GM18499 (cell line): ENCODE data around the gene TRPT1.

Experiments used
- ATAC-seq: cut with Tn5 transposase; IDR thresholded peaks from one replicate; pipeline ENCODE4 v1.9.1; 2021; ENCODE audit warnings: moderate number of reproducible peaks; ENCODE audit not compliant: insufficient read depth, unreplicated experiment

TRPT1 gene

DNA sequence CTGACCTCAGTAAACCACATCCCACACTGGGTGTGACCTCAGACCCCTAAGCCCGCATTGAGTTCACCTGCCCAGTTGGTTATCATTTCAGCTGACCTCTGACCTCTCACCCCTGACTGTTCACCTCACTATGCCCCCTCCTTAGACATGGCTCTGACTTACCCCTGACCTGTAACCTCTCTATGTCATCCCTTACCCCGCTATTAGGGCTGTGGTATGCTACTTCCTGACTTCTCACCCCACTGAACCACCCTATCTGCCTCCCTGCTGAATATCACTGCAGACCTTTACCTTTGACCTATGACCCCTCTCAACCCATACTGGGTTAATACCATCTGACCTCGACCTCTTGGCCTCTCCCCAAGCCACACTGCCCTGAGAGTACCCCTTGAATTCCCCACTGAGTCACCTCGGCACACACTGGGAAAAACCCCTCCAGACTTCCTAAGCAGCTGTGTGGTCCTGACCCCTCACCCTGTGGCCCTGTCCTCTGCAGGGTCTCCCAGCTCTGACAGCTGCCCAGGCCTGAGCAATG is 33.6 kb upstream of the TRPT1 start:
- ATAC-seq, result no peak

GRCh38 chr11:64258946-64259532 is 33.1 kb upstream of the TRPT1 start:
- no peak for ATAC-seq

GRCh38 chr11:64258356-64258755 is 32.4 kb upstream of the TRPT1 start:
- ATAC-seq, result no peak

DNA sequence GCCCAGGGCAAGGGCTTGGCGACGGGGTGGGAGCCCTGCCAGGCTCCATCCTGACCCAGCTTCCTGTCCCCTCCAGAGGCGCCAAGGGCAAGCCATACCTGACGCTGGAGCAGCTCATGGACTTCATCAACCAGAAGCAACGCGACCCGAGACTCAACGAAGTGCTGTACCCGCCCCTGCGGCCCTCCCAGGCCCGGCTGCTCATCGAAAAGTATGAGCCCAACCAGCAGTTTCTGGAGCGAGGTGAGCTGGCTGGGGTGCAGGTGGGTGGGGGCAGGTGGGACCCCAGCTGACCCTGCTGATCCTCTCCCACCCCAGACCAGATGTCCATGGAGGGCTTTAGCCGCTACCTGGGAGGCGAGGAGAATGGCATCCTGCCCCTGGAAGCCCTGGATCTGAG is 30.3 kb upstream of the TRPT1 start:
- no peak for ATAC-seq

DNA sequence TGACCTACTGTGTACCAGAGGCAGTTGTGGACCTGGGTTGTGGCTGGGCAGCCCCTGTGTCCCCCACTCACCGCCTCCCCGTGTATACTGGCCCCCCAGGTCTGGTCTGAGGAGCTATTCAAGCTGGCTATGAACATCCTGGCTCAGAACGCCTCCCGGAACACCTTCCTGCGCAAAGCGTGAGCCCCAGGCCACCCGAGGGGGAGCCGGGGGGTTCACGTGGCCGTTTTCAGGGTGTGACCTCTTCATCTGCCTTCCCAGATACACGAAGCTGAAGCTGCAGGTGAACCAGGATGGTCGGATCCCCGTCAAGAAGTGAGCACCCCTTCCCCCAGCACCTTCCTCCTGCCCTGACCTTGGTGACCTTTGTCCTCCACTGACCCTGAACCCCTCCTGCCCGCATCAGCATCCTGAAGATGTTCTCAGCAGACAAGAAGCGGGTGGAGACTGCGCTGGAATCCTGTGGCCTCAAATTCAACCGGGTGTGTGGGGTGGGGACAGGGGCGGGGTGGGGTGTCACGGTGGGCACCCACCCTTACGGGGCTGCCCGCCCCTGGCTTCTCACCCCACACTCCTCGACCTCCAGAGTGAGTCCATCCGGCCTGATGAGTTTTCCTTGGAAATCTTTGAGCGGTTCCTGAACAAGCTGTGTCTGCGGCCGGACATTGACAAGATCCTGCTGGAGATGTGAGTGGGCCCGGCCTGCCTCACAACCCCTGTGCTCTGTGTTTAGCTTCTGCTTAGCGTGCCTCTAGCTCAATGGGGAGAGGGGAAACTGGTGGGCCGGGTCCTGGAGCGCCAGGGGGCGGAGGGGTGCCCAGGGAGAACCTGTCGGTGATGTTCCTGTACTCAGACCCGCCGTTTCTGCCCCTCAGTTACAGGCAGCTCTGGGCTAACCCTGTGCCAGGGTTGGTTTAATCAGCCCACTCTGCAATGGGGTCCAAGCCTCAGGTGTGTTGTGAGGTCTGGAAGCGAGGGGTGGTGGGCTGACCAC is 29.4 kb upstream of the TRPT1 start:
- ATAC-seq, result no peak

GRCh38 chr11:64254326-64254725 is 28.3 kb upstream of the TRPT1 start:
- no peak for ATAC-seq

DNA sequence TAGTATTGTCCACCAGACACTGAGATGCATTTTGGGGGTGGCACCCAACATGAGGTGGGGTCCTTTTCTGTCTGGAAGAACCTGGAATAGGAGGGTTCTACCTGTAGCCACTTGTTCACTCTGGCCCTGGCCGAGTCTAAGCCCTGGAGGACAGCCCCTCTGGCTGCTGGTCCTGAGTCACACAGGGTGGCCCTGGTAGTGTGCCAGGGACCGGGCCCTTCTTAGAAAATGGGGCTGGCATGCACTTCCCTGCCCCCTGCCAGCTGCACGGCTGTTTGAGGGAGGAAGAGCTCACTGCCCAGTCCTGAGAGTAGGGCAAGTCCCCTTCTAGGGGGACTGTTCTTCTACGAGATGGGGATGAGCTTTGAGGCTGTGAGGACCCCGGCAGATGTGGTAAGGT is 27.5 kb upstream of the TRPT1 start:
- ATAC-seq, result no peak

DNA sequence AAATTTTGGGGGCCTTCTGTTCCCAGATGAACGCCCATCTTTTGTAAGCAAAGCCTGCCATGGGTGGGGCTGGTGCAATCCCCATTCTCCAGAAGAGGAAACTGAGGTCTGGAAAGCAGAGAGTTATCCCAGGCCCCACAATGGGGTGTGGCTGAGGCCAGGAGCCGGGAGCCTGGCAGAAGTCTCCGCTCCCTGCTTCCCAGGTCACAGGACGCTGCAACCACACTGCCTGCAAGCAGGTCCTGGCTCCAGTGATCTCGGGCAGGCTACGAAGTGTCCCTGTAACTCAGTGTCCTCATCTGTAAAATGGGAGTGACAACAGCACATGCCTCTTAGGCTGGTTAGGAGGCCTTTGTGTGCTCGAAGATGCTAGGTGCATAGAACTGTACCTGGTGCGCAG is 27.1 kb upstream of the TRPT1 start:
- no peak for ATAC-seq

DNA sequence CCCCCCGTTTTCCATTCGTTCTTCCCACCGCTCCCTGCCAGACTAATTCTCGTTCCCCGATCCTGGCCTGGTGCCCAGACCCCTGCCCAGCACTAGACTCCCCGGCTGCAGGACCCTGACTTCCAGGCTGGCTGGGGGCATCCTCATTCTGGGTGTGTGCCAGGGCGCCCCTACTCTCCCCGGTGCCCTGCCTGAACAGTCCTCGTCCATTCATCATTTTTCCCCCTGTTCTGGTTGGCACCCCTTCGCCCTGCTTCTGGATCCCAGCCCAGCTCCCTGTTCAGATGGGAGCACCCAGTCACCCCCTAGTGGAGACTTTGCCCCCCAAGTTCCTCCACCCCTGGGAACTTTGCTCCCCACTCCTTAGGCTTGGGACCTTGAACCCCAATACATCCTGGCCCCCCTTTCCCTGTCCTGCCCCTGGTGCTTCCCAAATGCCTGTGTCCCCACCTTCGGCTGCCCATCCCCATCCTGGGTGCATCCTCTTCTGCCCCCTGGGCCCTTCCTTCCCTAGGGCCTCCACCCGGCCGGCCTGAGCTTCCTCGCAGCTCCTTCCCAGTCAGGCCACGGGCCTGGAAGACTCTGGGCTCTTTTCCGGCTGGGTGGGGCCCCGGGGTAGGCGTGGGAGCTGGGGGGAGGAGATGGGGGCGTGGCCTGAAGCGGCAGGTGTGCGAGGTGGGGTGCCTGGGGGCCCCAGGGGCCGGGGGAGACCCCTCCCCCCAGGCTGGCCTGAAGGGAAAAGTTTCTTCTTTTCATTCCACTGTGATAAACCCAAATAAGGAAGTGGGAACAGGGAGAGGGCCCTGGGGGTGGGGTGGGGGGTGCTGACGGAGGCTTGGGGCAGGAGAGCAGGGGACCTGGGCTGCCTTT is 26.3 kb upstream of the TRPT1 start:
- ATAC-seq, result no peak

GRCh38 chr11:64251753-64252002 is 25.7 kb upstream of the TRPT1 start:
- ATAC-seq, result no peak

DNA sequence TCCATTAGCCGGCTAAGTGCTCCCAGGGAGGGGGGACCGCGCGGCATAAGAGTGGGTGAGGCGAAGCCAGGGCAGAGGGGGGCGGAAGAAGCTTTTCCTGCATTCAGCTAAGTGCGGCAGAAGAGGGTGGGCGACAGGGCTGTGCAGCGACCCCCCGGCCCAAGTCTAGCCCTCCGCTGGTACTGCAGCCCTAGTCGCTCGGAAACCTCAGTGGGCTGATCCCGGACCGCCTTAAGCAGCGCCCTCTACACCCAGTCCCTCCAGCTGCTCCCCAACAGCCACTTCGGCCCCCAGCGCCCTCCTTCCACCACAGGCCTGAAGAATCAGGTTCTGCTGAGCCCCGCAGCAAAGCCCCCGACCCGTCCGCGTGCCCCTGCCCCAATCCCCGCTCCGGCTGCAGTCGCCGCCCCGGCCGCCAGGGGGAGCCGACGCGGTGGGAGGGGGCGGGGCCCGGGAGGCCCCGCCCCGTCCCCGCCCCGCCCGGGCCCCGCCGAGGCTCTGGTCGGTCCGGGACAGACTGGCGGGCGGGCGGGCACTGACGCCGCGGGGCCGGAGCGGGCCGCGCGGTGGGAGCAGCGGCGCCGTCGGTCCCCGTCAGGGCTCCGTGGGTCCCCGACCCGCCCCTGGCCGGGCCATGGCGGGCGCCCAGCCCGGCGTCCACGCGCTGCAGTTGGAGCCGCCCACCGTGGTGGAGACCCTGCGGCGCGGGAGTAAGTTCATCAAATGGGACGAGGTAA is 25.2 kb upstream of the TRPT1 start, which contains the start of gene PLCB3:
PLCB3 (plus strand) TSS at position 515 of the 737 bp plus-strand sequence; CDS start at position 635, 120 bp downstream.
- ATAC-seq, result no peak

- ATAC-seq, result no peak
These were observed 24.5 kb upstream of the TRPT1 start for GRCh38 chr11:64250415-64251015.

GRCh38 chr11:64249563-64250414 is 23.8 kb upstream of the TRPT1 start:
- ATAC-seq, result no peak

GRCh38 chr11:64249038-64249437 is 23.1 kb upstream of the TRPT1 start:
- ATAC-seq, result no peak

GRCh38 chr11:64248578-64248977 is 22.6 kb upstream of the TRPT1 start:
- ATAC-seq, result no peak

GRCh38 chr11:64247729-64248531 is 21.9 kb upstream of the TRPT1 start:
- no peak for ATAC-seq

- ATAC-seq, result no peak
These were observed 21.1 kb upstream of the TRPT1 start, which contains the start of gene PPP1R14B for GRCh38 chr11:64246871-64247728. PPP1R14B (minus strand) TSS chr11:64246943; CDS start chr11:64246673, 270 bp downstream.
